ENCODE measurements around the gene CIB1. TPM values are rescaled to one million over a fixed set of nuclear protein-coding genes. Genes with fewer than 3 reads are reported as not detected.

Gene CIB1
- total RNA-seq, 1 donor from 2014 or later: 42.7 TPM

DNA sequence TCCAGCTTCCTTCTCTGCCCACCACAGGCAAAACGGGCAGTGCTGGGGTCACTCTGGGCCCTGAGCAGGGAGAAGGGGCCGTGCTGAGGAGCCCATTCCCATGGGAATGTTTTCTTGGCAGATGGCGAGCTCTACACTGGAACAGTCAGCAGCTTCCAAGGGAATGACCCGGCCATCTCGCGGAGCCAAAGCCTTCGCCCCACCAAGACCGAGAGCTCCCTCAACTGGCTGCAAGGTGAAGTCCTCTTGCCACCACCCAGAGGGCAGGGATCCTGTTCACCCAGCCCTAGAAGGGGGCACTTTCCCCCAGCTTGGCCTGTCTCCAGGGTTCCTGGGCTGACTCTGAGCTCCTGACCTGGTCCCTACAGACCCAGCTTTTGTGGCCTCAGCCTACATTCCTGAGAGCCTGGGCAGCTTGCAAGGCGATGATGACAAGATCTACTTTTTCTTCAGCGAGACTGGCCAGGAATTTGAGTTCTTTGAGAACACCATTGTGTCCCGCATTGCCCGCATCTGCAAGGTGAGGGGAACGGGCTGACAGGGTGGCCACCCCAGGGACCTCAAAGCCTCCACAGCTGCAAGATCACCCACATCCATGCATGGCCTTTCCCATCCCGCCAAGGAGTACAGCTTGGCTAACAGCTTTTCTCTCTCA, 12.4 kb downstream of the CIB1 start:
- TF ChIP-seq, protein P1, sequence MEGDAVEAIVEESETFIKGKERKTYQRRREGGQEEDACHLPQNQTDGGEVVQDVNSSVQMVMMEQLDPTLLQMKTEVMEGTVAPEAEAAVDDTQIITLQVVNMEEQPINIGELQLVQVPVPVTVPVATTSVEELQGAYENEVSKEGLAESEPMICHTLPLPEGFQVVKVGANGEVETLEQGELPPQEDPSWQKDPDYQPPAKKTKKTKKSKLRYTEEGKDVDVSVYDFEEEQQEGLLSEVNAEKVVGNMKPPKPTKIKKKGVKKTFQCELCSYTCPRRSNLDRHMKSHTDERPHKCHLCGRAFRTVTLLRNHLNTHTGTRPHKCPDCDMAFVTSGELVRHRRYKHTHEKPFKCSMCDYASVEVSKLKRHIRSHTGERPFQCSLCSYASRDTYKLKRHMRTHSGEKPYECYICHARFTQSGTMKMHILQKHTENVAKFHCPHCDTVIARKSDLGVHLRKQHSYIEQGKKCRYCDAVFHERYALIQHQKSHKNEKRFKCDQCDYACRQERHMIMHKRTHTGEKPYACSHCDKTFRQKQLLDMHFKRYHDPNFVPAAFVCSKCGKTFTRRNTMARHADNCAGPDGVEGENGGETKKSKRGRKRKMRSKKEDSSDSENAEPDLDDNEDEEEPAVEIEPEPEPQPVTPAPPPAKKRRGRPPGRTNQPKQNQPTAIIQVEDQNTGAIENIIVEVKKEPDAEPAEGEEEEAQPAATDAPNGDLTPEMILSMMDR (IDR thresholded peaks at IDR 0.05): peak in 2 of 3 experiments; percentile 57 to 63
- TF ChIP-seq POLR2A (IDR thresholded peaks at IDR 0.05) (no peak), POLR2AphosphoS5 (IDR thresholded peaks at IDR 0.05; ENCODE audit: insufficient read depth in 1 of 2, low read depth in 1 of 2) (peak in 1 of 2 donors; percentile 24)
- Histone ChIP-seq H3K4me3 (no peak overlapping the region), H3K27me3 (no peaks in the 10 kb centered on the region), H3K36me3 (peaks cover 0 to 41% of the 10 kb centered on the region in 2 donors), H3K27ac (peak overlapping the region; percentile 70), H3K4me1 (peaks cover 20% of the 10 kb centered on the region), H3K9me3 (no peaks in the 10 kb centered on the region)
- no peak for DNase-seq (ENCODE audit: extremely low spot score in 2 of 2)
- intact Hi-C loops (cut with DNase I): no loop called here

DNA sequence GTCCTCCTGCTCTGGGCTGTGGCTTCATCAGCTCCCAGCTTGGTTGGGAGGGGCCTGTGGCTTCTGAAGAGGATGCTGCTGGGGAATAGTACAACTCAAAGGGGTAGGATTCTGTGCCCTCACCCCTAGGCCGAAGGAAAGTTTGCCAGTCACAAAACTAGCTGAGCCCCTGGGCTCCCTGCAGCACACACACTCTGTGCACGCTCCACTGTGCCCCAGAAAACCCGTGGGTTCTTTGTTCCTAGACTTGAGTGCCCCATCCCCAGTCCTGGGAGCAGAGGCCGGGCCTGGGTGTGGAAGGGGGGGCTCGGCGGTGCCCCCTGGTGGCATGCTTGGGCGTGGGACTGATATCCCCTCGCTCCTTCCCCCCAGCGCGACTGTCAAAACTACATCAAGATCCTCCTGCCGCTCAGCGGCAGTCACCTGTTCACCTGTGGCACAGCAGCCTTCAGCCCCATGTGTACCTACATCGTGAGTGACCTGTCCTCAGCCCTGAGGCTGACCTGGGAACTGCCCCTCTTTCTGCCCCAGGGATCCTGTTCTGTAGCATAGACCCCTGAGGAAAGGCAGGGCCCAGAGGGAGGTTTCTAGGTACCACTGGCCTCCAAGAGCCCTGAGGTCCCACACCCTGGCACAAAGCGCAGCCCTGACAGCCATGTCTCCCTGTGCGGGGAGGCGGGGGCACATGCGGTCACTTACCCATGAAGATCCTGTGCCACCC, 14.2 kb downstream of the CIB1 start:
- no peaks in the 10 kb centered on the region for H3K9me3 ChIP-seq
- H3K27me3 ChIP-seq: no peaks in the 10 kb centered on the region
- peaks cover 20% of the 10 kb centered on the region for H3K4me1 ChIP-seq
- intact Hi-C loops (cut with DNase I): no loop called here
- no peak overlapping the region for H3K4me3 ChIP-seq
- H3K36me3 ChIP-seq: peaks cover 0 to 23% of the 10 kb centered on the region in 2 donors
- no peak for DNase-seq (ENCODE audit: extremely low spot score in 2 of 2)
- H3K27ac ChIP-seq: no peak overlapping the region
- TF ChIP-seq POLR2A (IDR thresholded peaks at IDR 0.05): no peak
- TF ChIP-seq, protein P1 (IDR thresholded peaks at IDR 0.05): peak in 2 of 3 experiments; percentile 23 to 40
- TF ChIP-seq POLR2AphosphoS5 (IDR thresholded peaks at IDR 0.05; ENCODE audit: insufficient read depth in 1 of 2, low read depth in 1 of 2): peak in 1 of 2 donors; percentile 10

DNA sequence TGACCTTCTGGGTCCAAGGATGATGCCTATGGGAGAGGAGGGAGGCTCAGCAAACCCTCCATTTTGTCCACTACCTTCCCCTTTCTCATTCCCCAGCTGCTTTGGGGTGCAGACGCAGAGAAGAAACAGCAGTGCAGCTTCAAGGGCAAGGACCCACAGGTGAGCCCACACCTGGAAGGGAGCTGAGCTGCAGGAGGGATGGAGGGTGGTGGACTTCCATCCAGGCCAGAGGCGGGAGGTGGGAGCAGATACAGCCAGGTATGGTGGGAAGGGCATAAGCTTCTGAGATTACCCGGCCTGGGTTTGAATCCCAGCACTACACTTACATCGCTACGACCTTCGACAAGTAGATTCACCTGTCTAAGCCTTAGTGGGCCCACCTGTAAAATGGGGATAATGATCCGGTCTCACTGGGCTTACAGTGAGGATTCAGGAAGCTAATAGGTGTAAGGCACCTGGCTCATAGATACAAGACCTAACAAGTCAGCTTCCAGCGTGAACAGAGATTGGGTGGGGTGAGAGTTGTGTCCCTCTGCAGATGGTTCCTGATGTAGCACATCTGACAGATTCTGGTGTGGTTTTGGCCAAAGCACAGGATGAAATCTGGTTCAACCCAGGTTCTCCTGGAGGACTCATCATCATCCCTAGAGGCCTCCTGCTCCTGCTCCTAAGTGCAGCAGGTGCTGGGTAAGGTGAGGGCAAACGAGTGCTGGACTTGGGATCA, 15.9 kb downstream of the CIB1 start:
- H3K9me3 ChIP-seq: no peaks in the 10 kb centered on the region
- no peak overlapping the region for H3K4me3 ChIP-seq
- TF ChIP-seq POLR2AphosphoS5 (IDR thresholded peaks at IDR 0.05; ENCODE audit: insufficient read depth in 1 of 2, low read depth in 1 of 2) (no peak), POLR2A (IDR thresholded peaks at IDR 0.05) (no peak)
- TF ChIP-seq, protein P1 (IDR thresholded peaks at IDR 0.05): no peak
- peaks cover 32% of the 10 kb centered on the region for H3K4me1 ChIP-seq
- H3K27me3 ChIP-seq: no peaks in the 10 kb centered on the region
- no peak overlapping the region for H3K27ac ChIP-seq
- H3K36me3 ChIP-seq: peaks cover 0 to 5% of the 10 kb centered on the region in 2 donors
- DNase-seq (ENCODE audit: extremely low spot score in 2 of 2): peak in 1 of 2 donors; percentile 84
- intact Hi-C loops (cut with DNase I): no loop called here

DNA sequence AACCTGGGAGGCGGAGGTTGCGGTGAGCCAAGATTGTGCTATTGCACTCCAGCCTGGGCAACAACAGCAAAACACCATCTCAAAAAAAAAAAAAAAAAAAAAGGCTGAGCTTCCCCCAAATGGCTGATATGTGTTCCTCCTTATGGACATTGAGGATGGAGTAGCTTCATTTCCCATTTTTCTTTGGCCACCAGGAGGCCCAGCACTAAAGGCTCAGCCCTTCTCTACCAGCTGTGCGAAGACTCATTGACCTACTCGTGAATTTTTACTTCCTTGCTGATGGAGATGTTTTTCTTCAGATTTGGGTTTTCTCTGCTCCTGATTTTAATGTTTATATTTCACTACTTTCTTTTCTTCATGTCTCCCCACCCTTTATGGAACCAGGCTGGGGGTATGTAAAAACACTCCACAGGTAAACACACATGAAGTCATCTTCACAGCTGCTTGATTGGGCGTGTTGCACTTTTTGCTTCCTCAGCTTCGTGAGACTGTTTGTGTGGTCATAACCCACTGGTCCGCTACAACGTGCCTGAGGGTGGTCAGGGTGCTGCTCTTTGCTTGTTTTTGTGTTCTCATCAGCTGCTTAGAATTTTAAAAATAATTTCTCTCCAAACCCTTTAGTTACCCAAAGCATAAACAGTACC, 19.1 kb downstream of the CIB1 start:
- Histone ChIP-seq H3K4me3 (no peak overlapping the region), H3K4me1 (peaks cover 53% of the 10 kb centered on the region), H3K27me3 (no peaks in the 10 kb centered on the region), H3K36me3 (peaks cover 0 to 5% of the 10 kb centered on the region in 2 donors), H3K27ac (no peak overlapping the region), H3K9me3 (no peaks in the 10 kb centered on the region)
- TF ChIP-seq, protein P1 (IDR thresholded peaks at IDR 0.05): no peak
- DNase-seq (ENCODE audit: extremely low spot score in 2 of 2): no peak
- intact Hi-C loops (cut with DNase I): no loop called here

All from vagina (tissue), 2 donors.